A549 (cell line): ENCODE results near the gene SLC25A17.

Experiments used
- BHLHE40 ChIP-seq: IDR thresholded peaks from 2 replicates; pipeline ENCODE4 v1.6.1; 2012; ENCODE audit warnings: low read depth, low read length, inconsistent platforms
- CEBPB ChIP-seq, 2 experiments: fragments of >200 bp in 1 of 2; sonication (Bioruptor Twin) in 1 of 2; formaldehyde crosslinking in 1 of 2; IDR thresholded peaks; 2 replicates each; pipeline ENCODE4 v1.6.1; 2012 to 2016
- CTCF ChIP-seq: fragments of >200 bp; sonication (Bioruptor Twin); formaldehyde crosslinking; IDR thresholded peaks from 3 replicates; pipeline ENCODE4 v1.5.1; 2016
- EP300 ChIP-seq, 2 experiments: fragments of >200 bp; sonication (Bioruptor Twin); formaldehyde crosslinking; IDR thresholded peaks; 2 replicates in 1 of 2; 3 replicates in 1 of 2; pipeline ENCODE4 v1.6.1; 2016 to 2017
- HOXA7 ChIP-seq: fragments of 250-450 bp; sonication (Bioruptor Pico); IDR thresholded peaks from 2 replicates; pipeline ENCODE4 v1.5.0; 2020; ENCODE audit warnings: mild to moderate bottlenecking, moderate library complexity
- NFE2L2 ChIP-seq: fragments of 150-350 bp; conservative IDR thresholded peaks from 2 replicates; pipeline ENCODE4 v1.6.1; 2014; ENCODE audit warnings: low read length
- POLR2AphosphoS2 ChIP-seq: conservative IDR thresholded peaks from 2 replicates; pipeline ENCODE4 v1.6.1; 2012; ENCODE audit warnings: low read length, improper control_type of control experiment, inconsistent platforms
- RAD21 ChIP-seq, 2 experiments: fragments of >200 bp in 1 of 2; sonication (Bioruptor Twin) in 1 of 2; formaldehyde crosslinking in 1 of 2; IDR thresholded peaks in 1 of 2; conservative IDR thresholded peaks in 1 of 2; 2 replicates in 1 of 2; 3 replicates in 1 of 2; pipeline ENCODE4 v1.6.1; 2012 to 2018; ENCODE audit warnings: inconsistent platforms in 1 of 2
- ZFP36 ChIP-seq: fragments of 450-650 bp; IDR thresholded peaks from 2 replicates; pipeline ENCODE4 v1.6.1; 2014; ENCODE audit warnings: borderline replicate concordance; ENCODE audit not compliant: partially characterized antibody
- TF ChIP-seq, protein P1 (sequence below): fragments of 200-600 bp; sonication (generic); IDR thresholded peaks from 2 replicates; pipeline ENCODE4 v1.6.1; 2016; ENCODE audit warnings: antibody characterized with exemption, mild to moderate bottlenecking, moderate library complexity
- TF ChIP-seq, protein P2 (sequence below): IDR thresholded peaks from 2 replicates; pipeline ENCODE4 v1.6.1; 2012
- TF ChIP-seq, protein P3 (sequence below): IDR thresholded peaks from 2 replicates; pipeline ENCODE4 v1.6.1; 2012

- TF ChIP-seq POLR2AphosphoS2: no peak
- TF ChIP-seq BHLHE40: no peak
- TF ChIP-seq, protein P1, sequence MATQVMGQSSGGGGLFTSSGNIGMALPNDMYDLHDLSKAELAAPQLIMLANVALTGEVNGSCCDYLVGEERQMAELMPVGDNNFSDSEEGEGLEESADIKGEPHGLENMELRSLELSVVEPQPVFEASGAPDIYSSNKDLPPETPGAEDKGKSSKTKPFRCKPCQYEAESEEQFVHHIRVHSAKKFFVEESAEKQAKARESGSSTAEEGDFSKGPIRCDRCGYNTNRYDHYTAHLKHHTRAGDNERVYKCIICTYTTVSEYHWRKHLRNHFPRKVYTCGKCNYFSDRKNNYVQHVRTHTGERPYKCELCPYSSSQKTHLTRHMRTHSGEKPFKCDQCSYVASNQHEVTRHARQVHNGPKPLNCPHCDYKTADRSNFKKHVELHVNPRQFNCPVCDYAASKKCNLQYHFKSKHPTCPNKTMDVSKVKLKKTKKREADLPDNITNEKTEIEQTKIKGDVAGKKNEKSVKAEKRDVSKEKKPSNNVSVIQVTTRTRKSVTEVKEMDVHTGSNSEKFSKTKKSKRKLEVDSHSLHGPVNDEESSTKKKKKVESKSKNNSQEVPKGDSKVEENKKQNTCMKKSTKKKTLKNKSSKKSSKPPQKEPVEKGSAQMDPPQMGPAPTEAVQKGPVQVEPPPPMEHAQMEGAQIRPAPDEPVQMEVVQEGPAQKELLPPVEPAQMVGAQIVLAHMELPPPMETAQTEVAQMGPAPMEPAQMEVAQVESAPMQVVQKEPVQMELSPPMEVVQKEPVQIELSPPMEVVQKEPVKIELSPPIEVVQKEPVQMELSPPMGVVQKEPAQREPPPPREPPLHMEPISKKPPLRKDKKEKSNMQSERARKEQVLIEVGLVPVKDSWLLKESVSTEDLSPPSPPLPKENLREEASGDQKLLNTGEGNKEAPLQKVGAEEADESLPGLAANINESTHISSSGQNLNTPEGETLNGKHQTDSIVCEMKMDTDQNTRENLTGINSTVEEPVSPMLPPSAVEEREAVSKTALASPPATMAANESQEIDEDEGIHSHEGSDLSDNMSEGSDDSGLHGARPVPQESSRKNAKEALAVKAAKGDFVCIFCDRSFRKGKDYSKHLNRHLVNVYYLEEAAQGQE: no peak
- TF ChIP-seq CTCF: no peak
- TF ChIP-seq, protein P2, sequence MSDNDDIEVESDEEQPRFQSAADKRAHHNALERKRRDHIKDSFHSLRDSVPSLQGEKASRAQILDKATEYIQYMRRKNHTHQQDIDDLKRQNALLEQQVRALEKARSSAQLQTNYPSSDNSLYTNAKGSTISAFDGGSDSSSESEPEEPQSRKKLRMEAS: no peak
- TF ChIP-seq HOXA7 (CRISPR knock-in tag): no peak
- TF ChIP-seq CEBPB (IDR thresholded peaks at IDR 0.05): no peak
- TF ChIP-seq EP300 (IDR thresholded peaks at IDR 0.05): no peak
- no peak for TF ChIP-seq RAD21 (conservative IDR thresholded peaks at IDR 0.05 in 1 of 2, IDR thresholded peaks at IDR 0.05 in 1 of 2)
- no peak for TF ChIP-seq ZFP36
- no peak for TF ChIP-seq NFE2L2
- TF ChIP-seq, protein P3, sequence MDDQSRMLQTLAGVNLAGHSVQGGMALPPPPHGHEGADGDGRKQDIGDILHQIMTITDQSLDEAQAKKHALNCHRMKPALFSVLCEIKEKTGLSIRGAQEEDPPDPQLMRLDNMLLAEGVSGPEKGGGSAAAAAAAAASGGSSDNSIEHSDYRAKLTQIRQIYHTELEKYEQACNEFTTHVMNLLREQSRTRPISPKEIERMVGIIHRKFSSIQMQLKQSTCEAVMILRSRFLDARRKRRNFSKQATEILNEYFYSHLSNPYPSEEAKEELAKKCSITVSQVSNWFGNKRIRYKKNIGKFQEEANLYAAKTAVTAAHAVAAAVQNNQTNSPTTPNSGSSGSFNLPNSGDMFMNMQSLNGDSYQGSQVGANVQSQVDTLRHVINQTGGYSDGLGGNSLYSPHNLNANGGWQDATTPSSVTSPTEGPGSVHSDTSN: no peak
Observed at GRCh38 chr22:40805239-40805638, 13.9 kb downstream of the SLC25A17 start.
